Measurements from ENCODE around the gene LIN9. TPM values are rescaled to one million over a fixed set of nuclear protein-coding genes. Genes with fewer than 3 reads are reported as not detected.

LIN9 gene
- total RNA-seq, 1 donor: 11.4 TPM

DNA sequence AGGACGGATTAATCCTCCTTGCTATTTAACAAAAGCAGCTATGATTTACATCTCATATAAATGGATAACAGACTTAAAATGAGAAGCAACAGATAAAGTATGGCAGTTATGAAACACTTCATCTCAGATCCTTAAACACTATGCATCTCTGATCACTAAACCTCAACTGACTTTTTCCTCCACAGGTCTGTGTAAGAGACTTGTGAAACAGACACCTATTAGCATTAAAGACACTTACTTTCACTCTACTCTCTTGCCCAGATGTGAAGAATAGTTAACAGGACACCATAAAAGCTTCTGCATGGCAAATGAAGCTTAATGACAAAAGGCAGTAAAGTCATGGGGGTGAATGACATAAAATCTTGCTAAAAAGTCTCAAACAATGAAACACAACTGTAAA lies 6.2 kb downstream of the LIN9 start:
- no peak overlapping the region for H3K4me3 ChIP-seq (ENCODE audit: low read depth, low read length)
- no peak for DNase-seq (ENCODE audit: low read depth)
- TF ChIP-seq CTCF (IDR thresholded peaks at IDR 0.05; ENCODE audit: insufficient read depth, low read length): no peak

DNA sequence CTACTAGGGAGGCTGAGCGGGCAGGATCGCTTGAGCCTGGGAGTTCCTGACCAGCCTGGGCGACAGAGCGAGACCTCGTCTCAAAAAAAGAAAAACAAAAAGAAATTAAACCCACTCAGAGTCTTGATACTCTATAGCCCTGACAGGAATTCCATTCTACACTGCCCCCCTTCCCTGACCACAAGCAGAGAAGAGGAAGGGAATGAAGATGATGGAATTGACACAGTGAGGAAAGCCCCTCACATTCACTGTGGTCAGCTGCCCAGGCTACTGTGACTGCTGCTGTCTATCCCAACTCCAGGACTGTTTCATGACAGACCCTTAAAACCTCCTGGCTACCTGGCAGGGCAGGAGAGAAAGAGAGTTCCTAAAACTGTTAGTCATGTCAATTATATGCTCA lies 12.1 kb downstream of the LIN9 start:
- no peak overlapping the region for H3K4me3 ChIP-seq (ENCODE audit: low read depth, low read length)
- TF ChIP-seq CTCF (IDR thresholded peaks at IDR 0.05; ENCODE audit: insufficient read depth, low read length): no peak
- no peak for DNase-seq (ENCODE audit: low read depth)

- no peak for TF ChIP-seq CTCF (IDR thresholded peaks at IDR 0.05; ENCODE audit: insufficient read depth, low read length)
- no peak for DNase-seq (ENCODE audit: low read depth)
- no peak overlapping the region for H3K4me3 ChIP-seq (ENCODE audit: low read depth, low read length)
Observed at GRCh38 chr1:226293553-226293920, 15.4 kb downstream of the LIN9 start.

DNA sequence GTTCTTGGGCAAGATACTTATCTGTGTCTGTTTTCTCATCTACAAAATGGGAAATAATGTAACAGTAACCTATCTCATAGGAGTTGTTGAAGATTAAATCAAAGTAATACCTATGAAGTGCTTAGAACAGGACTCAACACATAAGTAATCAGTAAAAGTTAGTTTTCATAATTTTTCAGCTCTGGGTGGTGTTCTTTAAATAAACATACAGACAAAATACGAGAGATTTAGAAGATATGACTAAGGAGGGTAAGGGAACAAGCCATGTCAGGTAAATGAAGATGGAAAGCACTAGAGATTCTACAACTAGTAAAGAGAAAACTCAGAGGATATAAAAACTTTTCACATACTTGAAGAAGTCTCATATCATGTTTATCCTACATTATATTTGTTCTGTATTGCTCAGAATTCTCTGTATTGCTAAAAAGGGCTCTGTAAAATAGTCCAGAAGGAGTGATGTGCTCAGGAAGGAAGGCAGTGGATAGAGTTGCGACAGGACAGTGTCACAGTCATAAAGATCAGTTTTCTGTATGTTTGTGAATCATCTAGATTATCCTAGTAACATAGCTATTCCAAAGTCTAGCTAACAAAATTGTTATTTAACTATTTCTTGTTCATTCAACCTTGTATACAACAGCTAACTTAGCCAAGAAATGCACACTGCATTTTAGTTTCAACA lies 16.0 kb downstream of the LIN9 start:
- no peak for DNase-seq (ENCODE audit: low read depth)
- TF ChIP-seq CTCF (IDR thresholded peaks at IDR 0.05; ENCODE audit: insufficient read depth, low read length): no peak
- no peak overlapping the region for H3K4me3 ChIP-seq (ENCODE audit: low read depth, low read length)

GRCh38 chr1:226287587-226287986 lies 21.4 kb downstream of the LIN9 start:
- TF ChIP-seq CTCF (IDR thresholded peaks at IDR 0.05; ENCODE audit: insufficient read depth, low read length): no peak
- no peak for DNase-seq (ENCODE audit: low read depth)
- no peak overlapping the region for H3K4me3 ChIP-seq (ENCODE audit: low read depth, low read length)

GRCh38 chr1:226281058-226281457 lies 27.9 kb downstream of the LIN9 start:
- TF ChIP-seq CTCF (IDR thresholded peaks at IDR 0.05; ENCODE audit: insufficient read depth, low read length): no peak
- H3K4me3 ChIP-seq (ENCODE audit: low read depth, low read length): no peak overlapping the region
- DNase-seq (ENCODE audit: low read depth): no peak

DNA sequence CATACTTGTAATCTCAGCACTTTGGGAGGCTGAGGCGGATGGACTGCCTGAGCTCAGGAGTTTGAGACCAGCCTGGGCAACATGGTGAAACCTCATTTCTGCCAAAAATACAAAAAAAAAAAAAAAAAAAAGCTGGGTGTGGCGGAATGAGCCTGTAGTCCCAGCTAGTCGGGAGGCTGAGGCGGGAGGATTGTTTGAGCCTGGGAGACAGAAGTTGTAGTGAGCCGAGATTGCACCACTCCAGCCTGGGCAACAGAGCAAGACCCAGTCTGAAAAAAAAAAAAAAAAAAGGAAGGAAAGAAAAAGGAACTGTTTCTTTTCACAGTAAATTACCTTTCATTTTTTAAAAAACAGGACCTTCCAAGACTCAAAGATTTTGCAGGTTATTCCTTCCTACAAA lies 29.5 kb downstream of the LIN9 start:
- no peak overlapping the region for H3K4me3 ChIP-seq (ENCODE audit: low read depth, low read length)
- TF ChIP-seq CTCF (IDR thresholded peaks at IDR 0.05; ENCODE audit: insufficient read depth, low read length): no peak
- no peak for DNase-seq (ENCODE audit: low read depth)

Data from fibroblast of the aortic adventitia (primary cell).